Lung (tissue), 12 donors: ENCODE measurements around the gene NBL1. TPM values are rescaled to one million over a fixed set of nuclear protein-coding genes. Genes with fewer than 3 reads are reported as not detected.

Experiments
- ATAC-seq: fragments of 200-7000 bp; cut with Tn5 transposase; one replicate; pipeline ENCODE4 v1.9.1; 2020; ENCODE audit warnings: moderate number of reproducible peaks; ENCODE audit not compliant: insufficient read depth, low FRiP score
- DNase-seq, 3 donors: peaks; one replicate each; pipeline ENCODE4 v3.0.0-alpha.2; 2013 to 2017
- H3K27ac ChIP-seq, 2 donors: one replicate each; pipeline ENCODE4 v1.5.1; 2013; ENCODE audit warnings: mild to moderate bottlenecking in 2 of 2, moderate library complexity in 2 of 2, control low read depth in 1 of 2, inconsistent platforms in 1 of 2, low read depth in 1 of 2, low read length in 1 of 2
- H3K27me3 ChIP-seq, 3 donors: one replicate each; pipeline ENCODE4 v1.5.1; 2013; ENCODE audit warnings: low read length in 2 of 3; ENCODE audit not compliant: control insufficient read depth in 3 of 3, insufficient read depth in 3 of 3
- H3K36me3 ChIP-seq, 4 donors: one replicate each; pipeline ENCODE4 v1.5.1; 2013; ENCODE audit warnings: low read length in 4 of 4, mild to moderate bottlenecking in 1 of 4, moderate library complexity in 1 of 4; ENCODE audit not compliant: control insufficient read depth in 4 of 4, insufficient read depth in 4 of 4
- H3K4me1 ChIP-seq, 5 donors: one replicate each; pipeline ENCODE4 v1.5.1; 2013; ENCODE audit warnings: low read length in 5 of 5, mild to moderate bottlenecking in 2 of 5, moderate library complexity in 1 of 5; ENCODE audit not compliant: control insufficient read depth in 5 of 5, insufficient read depth in 5 of 5
- H3K4me3 ChIP-seq: one replicate; pipeline ENCODE4 v1.5.1; 2013; ENCODE audit warnings: mild to moderate bottlenecking, control low read depth, moderate library complexity
- H3K9ac ChIP-seq, 2 donors: one replicate each; pipeline ENCODE4 v1.5.1; 2013; ENCODE audit warnings: low read length in 2 of 2, control low read depth in 1 of 2; ENCODE audit not compliant: insufficient read depth in 1 of 2
- H3K9me3 ChIP-seq, 4 donors: one replicate each; pipeline ENCODE4 v1.5.1; 2013; ENCODE audit warnings: low read length in 3 of 4, mild to moderate bottlenecking in 1 of 4, moderate library complexity in 1 of 4; ENCODE audit not compliant: control insufficient read depth in 4 of 4, insufficient read depth in 3 of 4
- WGBS, 2 donors: extraction: QIAGEN DNeasy Blood & Tissue Kit; methylation state at CpG; one replicate each; pipeline ENCODE4 v1.1.7; 2013; 5-methylcytosine and 5-hydroxymethylcytosine counted together
- polyA plus RNA-seq, 2 donors: library from polyadenylated mRNA; stranded (reverse); fragments of 200-250 nt; gene quantifications; one replicate each; pipeline ENCODE4 v1.2.1, GENCODE V29; 2013
- total RNA-seq, 2 donors: library from RNA; depleted of rRNA in 1 of 2; stranded (reverse); fragments of >200 nt in 1 of 2; gene quantifications; one replicate each; pipeline ENCODE4 v1.2.1, GENCODE V29; 2014 to 2021
- TF ChIP-seq, protein P1 (sequence below): IDR thresholded peaks from 2 replicates; pipeline ENCODE4 v1.5.1; 2012; ENCODE audit warnings: mild to moderate bottlenecking; ENCODE audit errors: control extremely low read depth, extremely low read depth
- donor health status: control.
- donor health status: control.
- donor health status: Bipolar disorder and iron deficiency.
- donor health status: healthy.
- donor health status: DM: yes; HTN: yes; CAD: no.

NBL1 gene
- total and polyA plus RNA-seq, 4 donors: 48.0 to 133 (median 104) TPM

DNA sequence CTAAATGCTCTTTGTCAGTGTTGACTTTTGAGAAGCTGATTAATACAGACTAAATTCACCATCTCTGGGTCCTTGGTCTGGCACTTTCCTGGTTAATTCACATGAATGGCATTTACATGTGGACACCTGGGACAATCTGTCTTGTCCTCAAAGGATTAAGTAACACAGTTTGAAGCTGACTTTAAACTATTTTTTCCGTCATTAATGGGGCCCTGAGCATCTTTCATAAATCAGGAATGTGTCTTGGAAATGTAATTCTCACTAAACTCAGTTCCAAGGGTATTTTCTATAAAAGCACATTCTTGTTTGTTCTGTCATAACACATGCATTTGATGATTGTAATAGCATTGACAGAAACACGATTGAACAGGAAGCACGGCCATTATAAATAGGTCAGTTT, 26.7 kb upstream of the NBL1 start:
- DNase-seq (no peak), ATAC-seq (no peak)
- no peak overlapping the region for H3K4me3 ChIP-seq
- H3K4me1 ChIP-seq: peaks cover 7 to 35% (median 16%) of the 10 kb centered on the region in 5 donors
- TF ChIP-seq, protein P1, sequence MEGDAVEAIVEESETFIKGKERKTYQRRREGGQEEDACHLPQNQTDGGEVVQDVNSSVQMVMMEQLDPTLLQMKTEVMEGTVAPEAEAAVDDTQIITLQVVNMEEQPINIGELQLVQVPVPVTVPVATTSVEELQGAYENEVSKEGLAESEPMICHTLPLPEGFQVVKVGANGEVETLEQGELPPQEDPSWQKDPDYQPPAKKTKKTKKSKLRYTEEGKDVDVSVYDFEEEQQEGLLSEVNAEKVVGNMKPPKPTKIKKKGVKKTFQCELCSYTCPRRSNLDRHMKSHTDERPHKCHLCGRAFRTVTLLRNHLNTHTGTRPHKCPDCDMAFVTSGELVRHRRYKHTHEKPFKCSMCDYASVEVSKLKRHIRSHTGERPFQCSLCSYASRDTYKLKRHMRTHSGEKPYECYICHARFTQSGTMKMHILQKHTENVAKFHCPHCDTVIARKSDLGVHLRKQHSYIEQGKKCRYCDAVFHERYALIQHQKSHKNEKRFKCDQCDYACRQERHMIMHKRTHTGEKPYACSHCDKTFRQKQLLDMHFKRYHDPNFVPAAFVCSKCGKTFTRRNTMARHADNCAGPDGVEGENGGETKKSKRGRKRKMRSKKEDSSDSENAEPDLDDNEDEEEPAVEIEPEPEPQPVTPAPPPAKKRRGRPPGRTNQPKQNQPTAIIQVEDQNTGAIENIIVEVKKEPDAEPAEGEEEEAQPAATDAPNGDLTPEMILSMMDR: no peak
- 72 to 82% methylated on average over 3 of the region's 3 CpGs for WGBS, 2 donors
- H3K9ac ChIP-seq: no peak overlapping the region
- H3K27ac ChIP-seq: no peak overlapping the region
- no peaks in the 10 kb centered on the region for H3K9me3 ChIP-seq
- H3K27me3 ChIP-seq: no peaks in the 10 kb centered on the region
- H3K36me3 ChIP-seq: peaks cover 3 to 10% (median 6%) of the 10 kb centered on the region in 4 donors

DNA sequence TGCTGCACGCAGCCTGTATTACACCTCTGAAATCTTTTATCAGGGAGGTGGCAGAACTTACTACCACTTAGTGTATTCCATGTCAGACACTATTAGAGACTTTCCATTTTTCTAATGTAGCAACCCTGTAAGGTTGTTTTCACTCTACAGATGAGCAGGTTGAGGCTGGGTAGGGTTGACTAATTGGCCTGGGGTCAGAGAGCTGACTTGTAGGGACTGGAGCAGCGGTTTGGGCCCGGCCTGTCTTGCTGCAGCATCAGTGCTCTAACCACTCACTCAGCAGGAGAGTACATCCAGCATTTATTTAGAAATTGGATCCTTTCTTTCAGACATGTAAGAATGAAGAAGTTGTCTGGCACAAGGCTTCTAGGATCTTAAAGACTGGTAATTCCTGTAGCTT, 25.7 kb upstream of the NBL1 start:
- Histone ChIP-seq H3K36me3 (peaks cover 3 to 10% (median 5%) of the 10 kb centered on the region in 4 donors), H3K4me1 (peaks cover 2 to 35% (median 16%) of the 10 kb centered on the region in 5 donors), H3K27me3 (no peaks in the 10 kb centered on the region), H3K9ac (no peak overlapping the region), H3K9me3 (no peaks in the 10 kb centered on the region), H3K27ac (no peak overlapping the region), H3K4me3 (no peak overlapping the region)
- DNase-seq (no peak), ATAC-seq (no peak)
- 97 to 99% methylated on average over 3 of the region's 3 CpGs for WGBS, 2 donors
- TF ChIP-seq, protein P1: no peak

DNA sequence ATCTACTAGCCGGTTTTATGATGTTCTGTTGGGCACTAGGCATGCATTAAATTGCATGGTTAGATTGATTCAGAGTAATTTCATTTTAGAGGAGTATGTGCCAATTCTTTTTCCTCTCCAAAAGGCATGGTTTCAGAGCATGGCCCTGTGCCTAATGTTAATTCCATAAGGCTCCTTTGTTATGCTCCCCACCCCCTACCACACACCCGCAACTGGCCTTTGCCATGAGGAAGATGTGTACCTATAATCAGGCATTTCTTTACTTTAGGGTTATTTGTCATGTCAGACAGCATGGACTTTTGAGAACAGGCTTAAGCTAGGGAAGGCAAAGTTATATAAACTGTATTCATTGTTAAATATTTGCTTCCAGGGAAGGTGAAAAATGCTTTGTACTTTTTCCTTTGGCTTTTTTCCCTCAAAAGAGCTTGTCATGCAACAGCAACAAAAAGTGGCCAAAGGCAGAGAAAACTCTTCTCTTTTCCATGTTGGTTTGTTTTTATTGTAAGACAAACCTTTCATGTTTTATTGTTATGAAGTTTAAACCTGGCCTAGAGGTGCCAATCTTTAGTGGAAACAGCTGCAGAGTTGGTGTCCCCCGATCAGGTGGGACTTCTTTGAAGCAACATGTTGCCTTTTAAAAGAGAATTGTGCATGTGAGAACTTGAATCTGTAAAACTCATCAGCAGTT, 24.3 kb upstream of the NBL1 start:
- H3K36me3 ChIP-seq: peaks cover 4 to 14% (median 11%) of the 10 kb centered on the region in 4 donors
- 73 to 83% methylated on average over 3 of the region's 3 CpGs for WGBS, 2 donors
- no peak overlapping the region for H3K27ac ChIP-seq
- H3K4me1 ChIP-seq: peaks cover 0 to 35% (median 16%) of the 10 kb centered on the region in 5 donors
- no peak overlapping the region for H3K4me3 ChIP-seq
- peak in 1 of 3 donors; percentile 38 for DNase-seq
- no peaks in the 10 kb centered on the region for H3K9me3 ChIP-seq
- H3K27me3 ChIP-seq: no peaks in the 10 kb centered on the region
- no peak for ATAC-seq
- TF ChIP-seq, protein P1: no peak
- no peak overlapping the region for H3K9ac ChIP-seq

DNA sequence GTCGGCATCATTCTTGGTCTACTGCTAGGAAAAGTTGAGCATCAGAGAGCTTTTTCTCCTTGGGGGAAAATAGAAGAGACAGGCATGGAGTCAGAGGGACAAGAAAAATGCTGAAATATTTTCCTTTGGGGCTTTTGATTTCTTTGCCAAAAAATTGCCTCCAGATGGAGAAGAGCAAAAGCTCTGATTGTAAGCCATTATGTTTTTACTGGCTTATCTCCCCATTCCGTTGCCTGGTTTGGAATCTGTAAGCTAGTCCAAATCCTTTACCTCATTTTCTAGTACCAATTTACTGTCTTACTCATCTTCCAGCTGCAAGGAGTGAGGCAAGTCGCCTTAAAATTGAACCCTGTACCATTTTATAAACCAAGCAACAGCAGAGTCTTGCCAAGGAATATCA, 23.3 kb upstream of the NBL1 start:
- TF ChIP-seq, protein P1: no peak
- H3K36me3 ChIP-seq: peaks cover 5 to 20% (median 13%) of the 10 kb centered on the region in 4 donors
- WGBS, 2 donors: 77 to 92% methylated on average over 3 of the region's 3 CpGs
- DNase-seq: no peak
- H3K27ac ChIP-seq: no peak overlapping the region
- H3K27me3 ChIP-seq: no peaks in the 10 kb centered on the region
- no peak for ATAC-seq
- no peaks in the 10 kb centered on the region for H3K9me3 ChIP-seq
- no peak overlapping the region for H3K9ac ChIP-seq
- H3K4me3 ChIP-seq: no peak overlapping the region
- peaks cover 0 to 37% (median 16%) of the 10 kb centered on the region in 5 donors for H3K4me1 ChIP-seq
